ENCODE results near the gene UBR2.

GRCh38 chr6:42653851-42654250 lies 90.0 kb downstream of the UBR2 start:
- TF ChIP-seq, protein P1, sequence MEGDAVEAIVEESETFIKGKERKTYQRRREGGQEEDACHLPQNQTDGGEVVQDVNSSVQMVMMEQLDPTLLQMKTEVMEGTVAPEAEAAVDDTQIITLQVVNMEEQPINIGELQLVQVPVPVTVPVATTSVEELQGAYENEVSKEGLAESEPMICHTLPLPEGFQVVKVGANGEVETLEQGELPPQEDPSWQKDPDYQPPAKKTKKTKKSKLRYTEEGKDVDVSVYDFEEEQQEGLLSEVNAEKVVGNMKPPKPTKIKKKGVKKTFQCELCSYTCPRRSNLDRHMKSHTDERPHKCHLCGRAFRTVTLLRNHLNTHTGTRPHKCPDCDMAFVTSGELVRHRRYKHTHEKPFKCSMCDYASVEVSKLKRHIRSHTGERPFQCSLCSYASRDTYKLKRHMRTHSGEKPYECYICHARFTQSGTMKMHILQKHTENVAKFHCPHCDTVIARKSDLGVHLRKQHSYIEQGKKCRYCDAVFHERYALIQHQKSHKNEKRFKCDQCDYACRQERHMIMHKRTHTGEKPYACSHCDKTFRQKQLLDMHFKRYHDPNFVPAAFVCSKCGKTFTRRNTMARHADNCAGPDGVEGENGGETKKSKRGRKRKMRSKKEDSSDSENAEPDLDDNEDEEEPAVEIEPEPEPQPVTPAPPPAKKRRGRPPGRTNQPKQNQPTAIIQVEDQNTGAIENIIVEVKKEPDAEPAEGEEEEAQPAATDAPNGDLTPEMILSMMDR (IDR thresholded peaks at IDR 0.05), result no peak
- TF ChIP-seq POLR2A (IDR thresholded peaks at IDR 0.05), result no peak

All from lower leg skin (tissue), 3 donors.